GM18508 (cell line): Measurements from ENCODE around the gene ACTRT2.

Source experiments
- ATAC-seq: cut with Tn5 transposase; IDR thresholded peaks from one replicate; pipeline ENCODE4 v1.9.1; 2021; ENCODE audit warnings: moderate number of reproducible peaks; ENCODE audit not compliant: insufficient read depth, unreplicated experiment

Gene ACTRT2

GRCh38 chr1:3064901-3065300 lies 43.6 kb downstream of the ACTRT2 start:
- no peak for ATAC-seq

GRCh38 chr1:3065396-3065795 lies 44.1 kb downstream of the ACTRT2 start:
- no peak for ATAC-seq

GRCh38 chr1:3065797-3066196 lies 44.5 kb downstream of the ACTRT2 start:
- ATAC-seq, result no peak

GRCh38 chr1:3066250-3066711 lies 45.0 kb downstream of the ACTRT2 start:
- ATAC-seq, result no peak

- no peak for ATAC-seq
Measured at GRCh38 chr1:3066826-3067225, 45.6 kb downstream of the ACTRT2 start.

- ATAC-seq, result no peak
Measured at GRCh38 chr1:3067301-3067670, 46.0 kb downstream of the ACTRT2 start.

GRCh38 chr1:3067671-3068563 lies 46.6 kb downstream of the ACTRT2 start:
- no peak for ATAC-seq

- no peak for ATAC-seq
Measured at GRCh38 chr1:3068564-3069431, 47.5 kb downstream of the ACTRT2 start, which contains the start of gene PRDM16. Gene PRDM16 (plus strand): TSS chr1:3069203. CDS start chr1:3069260, 57 bp downstream.

GRCh38 chr1:3069491-3070308 lies 48.4 kb downstream of the ACTRT2 start:
- no peak for ATAC-seq

GRCh38 chr1:3070309-3070643 lies 49.0 kb downstream of the ACTRT2 start:
- no peak for ATAC-seq

- ATAC-seq, result no peak
Measured at GRCh38 chr1:3070644-3071564, 49.6 kb downstream of the ACTRT2 start.

- no peak for ATAC-seq
Measured at GRCh38 chr1:3071565-3072390, 50.5 kb downstream of the ACTRT2 start.
